Small intestine (tissue), 7 donors: ENCODE results near the gene FEN1. TPM values are rescaled to one million over a fixed set of nuclear protein-coding genes. Genes with fewer than 3 reads are reported as not detected.
A peak's percentile ranks its signal among the peaks of the same experiment; 100 is the strongest.

ENCODE experiments used
- DNase-seq, 2 donors: peaks; one replicate each; pipeline versions ENCODE4 v3.0.0 to v3.0.0-alpha.2; 2013
- FAIRE-seq: peaks from 2 replicates; lab custom pipeline; 2012; peaks lifted over from hg19 to GRCh38; lab: Jason Lieb, UNC
- H3K27ac ChIP-seq, 3 donors: one replicate each; pipeline ENCODE4 v1.5.1; 2013; ENCODE audit warnings: low read length in 2 of 3, mild to moderate bottlenecking in 2 of 3, control low read depth in 1 of 3, inconsistent platforms in 1 of 3, low read depth in 1 of 3, moderate library complexity in 1 of 3
- H3K27me3 ChIP-seq, 3 donors: one replicate each; pipeline ENCODE4 v1.6.1; 2013; ENCODE audit warnings: low read length in 3 of 3, inconsistent platforms in 1 of 3; ENCODE audit not compliant: control insufficient read depth in 3 of 3, insufficient read depth in 3 of 3
- H3K36me3 ChIP-seq, 3 donors: one replicate each; pipeline ENCODE4 v1.6.1; 2013; ENCODE audit warnings: low read length in 3 of 3, inconsistent platforms in 1 of 3, low read depth in 1 of 3, mild to moderate bottlenecking in 1 of 3, moderate library complexity in 1 of 3; ENCODE audit not compliant: control insufficient read depth in 3 of 3, insufficient read depth in 2 of 3
- H3K4me1 ChIP-seq, 3 donors: one replicate each; pipeline ENCODE4 v1.6.1; 2013; ENCODE audit warnings: low read length in 2 of 3, inconsistent platforms in 1 of 3, low read depth in 1 of 3, mild to moderate bottlenecking in 1 of 3, moderate library complexity in 1 of 3; ENCODE audit not compliant: control insufficient read depth in 3 of 3, insufficient read depth in 2 of 3
- H3K4me3 ChIP-seq, 3 donors: one replicate each; pipeline ENCODE4 v1.5.1; 2013; ENCODE audit warnings: low read length in 3 of 3, control low read depth in 1 of 3, inconsistent platforms in 1 of 3, low read depth in 1 of 3, mild to moderate bottlenecking in 1 of 3, moderate library complexity in 1 of 3
- H3K9me3 ChIP-seq, 2 donors: one replicate each; pipeline ENCODE4 v1.6.1; 2013; ENCODE audit warnings: low read depth in 1 of 2, low read length in 1 of 2; ENCODE audit not compliant: control insufficient read depth in 2 of 2, insufficient read depth in 1 of 2
- WGBS, 3 donors: extraction: QIAGEN DNeasy Blood & Tissue Kit; methylation state at CpG; one replicate each; pipeline ENCODE4 v1.1.7; 2013; 5-methylcytosine and 5-hydroxymethylcytosine counted together
- polyA plus RNA-seq, 4 donors: library from polyadenylated mRNA; stranded (reverse) in 3 of 4; unstranded in 1 of 4; fragments of 200-250 nt in 3 of 4; fragments of 120-200 nt in 1 of 4; gene quantifications; one replicate each; pipeline versions ENCODE4 v1.2.1 to v1.2.3, GENCODE V29; 2013
- donor health status: healthy with polysubstance abuse.
- donor health status: control.
- donor health status: control.
- donor health status: Bipolar disorder and iron deficiency.
- donor health status: healthy.

FEN1 gene
- polyA plus RNA-seq, 4 donors = 5.8 to 32.1 (median 14.5) TPM

DNA sequence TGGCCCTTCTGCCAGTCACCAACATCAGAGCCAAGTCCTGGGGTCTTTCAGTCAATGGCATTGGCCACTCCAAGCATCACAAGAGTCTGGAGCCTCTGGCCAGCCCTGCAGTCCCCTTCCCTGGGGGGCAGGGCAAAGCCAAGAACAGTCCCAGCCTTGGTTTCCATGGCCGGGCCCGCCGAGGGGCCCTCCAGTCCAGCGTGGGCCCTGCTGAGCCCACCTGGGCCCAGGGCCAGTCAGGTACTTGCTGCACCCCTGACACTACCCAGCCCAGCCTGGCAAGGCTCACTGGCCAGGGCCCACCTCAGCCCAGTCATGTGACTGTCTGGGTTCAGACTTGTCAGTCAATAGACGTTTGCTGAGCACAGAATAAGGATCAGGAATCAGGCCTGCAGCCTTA, 11.1 kb upstream of the FEN1 start:
- DNase-seq = no peak
- no peak for FAIRE-seq
- Histone ChIP-seq H3K27ac (no peak overlapping the region), H3K36me3 (peaks cover 4 to 99% (median 19%) of the 10 kb centered on the region in 3 donors), H3K27me3 (peaks cover 0 to 3% (median 0%) of the 10 kb centered on the region in 3 donors), H3K9me3 (no peaks in the 10 kb centered on the region), H3K4me1 (no peaks in the 10 kb centered on the region), H3K4me3 (no peak overlapping the region)
- 79 to 84% (median 84%) methylated on average over 5 of the region's 5 CpGs for WGBS, 3 donors

DNA sequence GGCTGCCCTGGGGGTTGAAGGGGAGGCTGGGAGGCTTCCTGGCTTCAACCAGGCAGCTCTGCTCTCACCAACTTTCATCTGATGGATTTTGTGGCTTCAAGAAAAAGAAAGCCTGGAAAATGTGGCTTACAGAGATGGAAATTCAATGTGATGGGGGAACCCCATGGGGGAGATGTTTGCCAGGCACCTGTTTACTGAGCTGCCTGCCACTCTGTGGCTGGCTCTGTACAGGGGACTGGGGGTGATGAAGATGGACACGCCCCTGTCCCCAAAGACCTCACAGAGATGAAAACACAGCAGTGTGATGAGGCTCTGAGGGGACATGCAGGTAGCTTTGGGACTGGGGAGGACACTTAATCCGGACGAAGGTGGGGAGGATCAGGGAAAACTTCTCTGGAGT, 10.4 kb upstream of the FEN1 start:
- 82 to 88% (median 85%) methylated on average over 3 of the region's 3 CpGs for WGBS, 3 donors
- no peak overlapping the region for H3K27ac ChIP-seq
- FAIRE-seq (no peak), DNase-seq (no peak)
- no peaks in the 10 kb centered on the region for H3K4me1 ChIP-seq
- no peaks in the 10 kb centered on the region for H3K27me3 ChIP-seq
- H3K9me3 ChIP-seq = no peaks in the 10 kb centered on the region
- H3K4me3 ChIP-seq = no peak overlapping the region
- H3K36me3 ChIP-seq = peaks cover 5 to 99% (median 19%) of the 10 kb centered on the region in 3 donors

- no peak for DNase-seq
- Histone ChIP-seq H3K27ac (no peak overlapping the region), H3K4me3 (no peak overlapping the region), H3K9me3 (no peaks in the 10 kb centered on the region), H3K4me1 (no peaks in the 10 kb centered on the region), H3K27me3 (no peaks in the 10 kb centered on the region), H3K36me3 (peaks cover 5 to 100% (median 19%) of the 10 kb centered on the region in 3 donors)
- no peak for FAIRE-seq
- 87 to 88% (median 87%) methylated on average over 11 of the region's 11 CpGs for WGBS, 3 donors
These were observed 9.9 kb upstream of the FEN1 start for GRCh38 chr11:61782841-61783240.

DNA sequence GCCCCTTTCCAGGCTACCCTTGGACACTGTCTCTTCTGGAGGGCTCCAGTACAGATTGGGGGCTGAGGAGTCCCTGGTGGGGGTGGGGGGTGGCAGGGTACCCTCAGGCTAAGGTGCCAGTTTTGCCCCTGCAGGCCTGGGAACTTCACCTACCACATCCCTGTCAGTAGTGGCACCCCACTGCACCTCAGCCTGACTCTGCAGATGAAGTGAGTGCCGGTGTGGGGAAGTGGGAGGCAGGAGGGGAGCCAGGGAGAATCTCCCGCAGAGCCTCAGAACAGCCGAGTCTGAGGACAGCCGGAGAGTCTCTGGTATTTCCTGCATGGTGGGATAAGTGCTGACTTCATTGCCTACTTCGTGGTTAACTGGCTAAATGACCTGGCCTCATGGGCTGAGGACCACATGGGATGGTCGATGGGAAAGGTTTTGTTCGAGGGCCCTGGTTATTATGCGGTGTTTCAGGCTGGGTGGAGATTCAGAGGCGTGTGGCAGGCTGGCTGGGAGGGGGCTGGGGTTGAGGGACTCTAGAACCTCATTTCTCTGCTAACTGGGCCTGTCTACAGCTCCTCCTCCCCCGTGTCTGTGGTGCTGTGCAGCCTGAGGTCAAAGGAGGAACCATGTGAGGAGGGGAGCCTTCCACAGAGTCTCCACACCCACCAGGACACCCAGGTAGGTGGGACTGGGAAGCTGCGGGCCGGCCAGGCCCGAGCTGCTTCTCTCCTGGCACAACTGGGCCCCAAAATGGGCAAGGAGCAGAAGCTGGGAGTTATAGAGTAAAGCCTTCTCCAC, 8.8 kb upstream of the FEN1 start:
- 71 to 74% (median 74%) methylated on average over 13 of the region's 13 CpGs for WGBS, 3 donors
- Histone ChIP-seq H3K36me3 (peaks cover 9 to 100% (median 15%) of the 10 kb centered on the region in 3 donors), H3K9me3 (no peaks in the 10 kb centered on the region), H3K27me3 (no peaks in the 10 kb centered on the region), H3K4me3 (no peak overlapping the region), H3K27ac (no peak overlapping the region), H3K4me1 (no peaks in the 10 kb centered on the region)
- no peak for FAIRE-seq
- no peak for DNase-seq

DNA sequence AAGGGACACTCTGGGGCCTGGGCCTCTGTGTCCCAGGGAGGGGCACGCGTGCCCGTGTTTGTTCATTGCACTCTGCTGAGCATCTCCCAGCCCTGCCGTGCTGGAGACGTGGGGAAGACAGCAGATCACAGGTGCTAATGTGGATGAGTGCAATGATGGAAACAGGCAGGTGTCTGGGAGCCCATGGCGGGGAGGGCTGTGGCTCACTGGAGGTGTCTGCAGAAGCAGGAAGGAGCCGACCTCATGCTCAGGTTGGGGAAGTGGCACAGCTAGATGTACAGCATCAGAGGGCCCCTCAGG, 8.3 kb upstream of the FEN1 start:
- DNase-seq = no peak
- Histone ChIP-seq H3K9me3 (no peaks in the 10 kb centered on the region), H3K36me3 (peaks cover 9 to 100% (median 14%) of the 10 kb centered on the region in 3 donors), H3K4me3 (no peak overlapping the region), H3K27ac (no peak overlapping the region), H3K4me1 (no peaks in the 10 kb centered on the region), H3K27me3 (no peaks in the 10 kb centered on the region)
- 70 to 79% (median 72%) methylated on average over 7 of the region's 7 CpGs for WGBS, 3 donors
- no peak for FAIRE-seq

DNA sequence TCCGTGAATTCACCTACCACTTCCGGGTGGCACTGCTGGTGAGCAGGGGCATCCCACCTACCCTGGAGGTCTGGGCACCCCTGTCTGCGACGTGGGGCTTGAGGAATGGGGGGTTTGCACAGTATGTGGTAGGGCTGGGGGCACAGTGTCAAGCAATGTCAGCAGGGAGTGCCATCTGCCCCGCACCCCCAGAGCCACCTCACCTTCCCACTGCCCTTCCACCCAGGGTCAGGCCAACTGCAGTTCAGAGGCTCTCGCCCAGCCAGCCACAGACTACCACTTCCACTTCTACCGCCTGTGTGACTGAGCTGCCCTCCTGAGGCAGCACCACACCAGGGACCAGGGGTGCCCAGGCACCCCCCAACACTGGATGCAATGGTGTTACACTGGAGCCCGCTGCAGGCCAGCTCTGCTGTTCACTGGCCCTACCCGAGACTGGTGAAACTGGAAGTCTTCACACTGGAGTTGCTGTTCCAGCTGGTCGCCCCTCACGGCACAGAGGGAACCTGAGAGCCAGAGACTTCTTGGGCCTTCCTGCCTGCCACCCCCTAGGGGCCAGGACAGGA, 6.8 kb upstream of the FEN1 start:
- no peak for DNase-seq
- Histone ChIP-seq H3K4me3 (no peak overlapping the region), H3K9me3 (no peaks in the 10 kb centered on the region), H3K4me1 (no peaks in the 10 kb centered on the region), H3K27ac (no peak overlapping the region), H3K27me3 (no peaks in the 10 kb centered on the region), H3K36me3 (peaks cover 9 to 99% (median 11%) of the 10 kb centered on the region in 3 donors)
- no peak for FAIRE-seq
- WGBS, 3 donors = 83 to 85% (median 84%) methylated on average over 11 of the region's 11 CpGs

- H3K4me1 ChIP-seq = peaks cover 0 to 6% (median 0%) of the 10 kb centered on the region in 3 donors
- H3K27me3 ChIP-seq = no peaks in the 10 kb centered on the region
- no peak overlapping the region for H3K27ac ChIP-seq
- no peak overlapping the region for H3K4me3 ChIP-seq
- FAIRE-seq (no peak), DNase-seq (peak; percentile 65 to 82)
- peaks cover 8 to 78% (median 11%) of the 10 kb centered on the region in 3 donors for H3K36me3 ChIP-seq
- WGBS, 3 donors = 36 to 47% (median 43%) methylated on average over 9 of the region's 9 CpGs
- H3K9me3 ChIP-seq = no peaks in the 10 kb centered on the region
These were observed 4.7 kb upstream of the FEN1 start for GRCh38 chr11:61787928-61788491.

GRCh38 chr11:61791737-61792309, 888 bp upstream of the FEN1 start:
- FAIRE-seq (no peak), DNase-seq (peak; percentile 53 to 86)
- peak overlapping the region; percentile 72 to 99 (median 96) for H3K27ac ChIP-seq
- H3K36me3 ChIP-seq = peaks cover 2 to 54% (median 5%) of the 10 kb centered on the region in 3 donors
- peak overlapping the region; percentile 56 to 81 (median 80) for H3K4me3 ChIP-seq
- WGBS, 3 donors = 1 to 3% (median 2%) methylated on average over 14 of the region's 14 CpGs
- H3K27me3 ChIP-seq = no peaks in the 10 kb centered on the region
- H3K4me1 ChIP-seq = peaks cover 0 to 15% (median 0%) of the 10 kb centered on the region in 3 donors
- no peaks in the 10 kb centered on the region for H3K9me3 ChIP-seq
